ENCODE measurements around the gene SF3A2.

The SF3A2 gene

GRCh38 chr19:2255982-2256685, 19.5 kb downstream of the SF3A2 start, which contains the start of gene JSRP1:
Gene JSRP1 (minus strand): TSS chr19:2256417. CDS start chr19:2255314, 1,103 bp downstream.
- peaks cover 8% of the 10 kb centered on the region for H3K27me3 Mint-ChIP-seq
- H3K36me3 Mint-ChIP-seq (ENCODE audit: low read depth): no peaks in the 10 kb centered on the region
- H3K4me3 Mint-ChIP-seq: no peak within 1 kb of the TSS
- DNase-seq: no peak
- ATAC-seq: no peak
- H3K9me3 Mint-ChIP-seq: no peaks in the 10 kb centered on the region
- no peak within 1 kb of the TSS for H3K27ac Mint-ChIP-seq
- peaks cover 44% of the 10 kb centered on the region for H3K4me1 Mint-ChIP-seq

- Mint-ChIP-seq H3K9me3 (no peaks in the 10 kb centered on the region), H3K4me3 (no peak overlapping the region), H3K27me3 (no peaks in the 10 kb centered on the region), H3K27ac (no peak overlapping the region), H3K4me1 (peaks cover 28% of the 10 kb centered on the region), H3K36me3 (ENCODE audit: low read depth) (no peaks in the 10 kb centered on the region)
- no peak for ATAC-seq
- DNase-seq: no peak
Observed at GRCh38 chr19:2259336-2259735, 22.7 kb downstream of the SF3A2 start.

GRCh38 chr19:2260341-2260805, 23.7 kb downstream of the SF3A2 start:
- Mint-ChIP-seq H3K27ac (no peak overlapping the region), H3K27me3 (no peaks in the 10 kb centered on the region), H3K4me1 (peaks cover 27% of the 10 kb centered on the region), H3K4me3 (no peak overlapping the region), H3K36me3 (ENCODE audit: low read depth) (no peaks in the 10 kb centered on the region), H3K9me3 (no peaks in the 10 kb centered on the region)
- ATAC-seq: no peak
- DNase-seq: no peak

GRCh38 chr19:2261438-2262172, 25.0 kb downstream of the SF3A2 start:
- Mint-ChIP-seq H3K36me3 (ENCODE audit: low read depth) (no peaks in the 10 kb centered on the region), H3K4me3 (no peak overlapping the region), H3K9me3 (no peaks in the 10 kb centered on the region), H3K27ac (no peak overlapping the region), H3K27me3 (no peaks in the 10 kb centered on the region), H3K4me1 (peaks cover 31% of the 10 kb centered on the region)
- ATAC-seq (peak; percentile 30), DNase-seq (peak; percentile 74)

- H3K36me3 Mint-ChIP-seq (ENCODE audit: low read depth): peaks cover 7% of the 10 kb centered on the region
- peak; percentile 6 for ATAC-seq
- peaks cover 19% of the 10 kb centered on the region for H3K4me1 Mint-ChIP-seq
- peak; percentile 59 for DNase-seq
- no peak overlapping the region for H3K4me3 Mint-ChIP-seq
- H3K27me3 Mint-ChIP-seq: no peaks in the 10 kb centered on the region
- H3K27ac Mint-ChIP-seq: peak overlapping the region; percentile 52
- no peaks in the 10 kb centered on the region for H3K9me3 Mint-ChIP-seq
Observed at GRCh38 chr19:2266183-2266993, 29.8 kb downstream of the SF3A2 start.

- peaks cover 19% of the 10 kb centered on the region for H3K36me3 Mint-ChIP-seq (ENCODE audit: low read depth)
- H3K27ac Mint-ChIP-seq: peak overlapping the region; percentile 39
- H3K27me3 Mint-ChIP-seq: no peaks in the 10 kb centered on the region
- no peak for ATAC-seq
- no peaks in the 10 kb centered on the region for H3K9me3 Mint-ChIP-seq
- no peak for DNase-seq
- peak overlapping the region; percentile 89 for H3K4me3 Mint-ChIP-seq
- peaks cover 33% of the 10 kb centered on the region for H3K4me1 Mint-ChIP-seq
Observed at GRCh38 chr19:2268480-2268830, 31.8 kb downstream of the SF3A2 start.

- no peaks in the 10 kb centered on the region for H3K9me3 Mint-ChIP-seq
- ATAC-seq (no peak), DNase-seq (no peak)
- H3K36me3 Mint-ChIP-seq (ENCODE audit: low read depth): peaks cover 22% of the 10 kb centered on the region
- H3K4me1 Mint-ChIP-seq: peaks cover 37% of the 10 kb centered on the region
- peak overlapping the region; percentile 89 for H3K27ac Mint-ChIP-seq
- H3K4me3 Mint-ChIP-seq: peak overlapping the region; percentile 89
- no peaks in the 10 kb centered on the region for H3K27me3 Mint-ChIP-seq
Observed at GRCh38 chr19:2268861-2269243, 32.2 kb downstream of the SF3A2 start.

- peak overlapping the region; percentile 89 for H3K4me3 Mint-ChIP-seq
- H3K9me3 Mint-ChIP-seq: no peaks in the 10 kb centered on the region
- no peaks in the 10 kb centered on the region for H3K27me3 Mint-ChIP-seq
- peaks cover 44% of the 10 kb centered on the region for H3K4me1 Mint-ChIP-seq
- H3K27ac Mint-ChIP-seq: peak overlapping the region; percentile 89
- ATAC-seq: peak; percentile 63
- DNase-seq: peak; percentile 99
- peaks cover 28% of the 10 kb centered on the region for H3K36me3 Mint-ChIP-seq (ENCODE audit: low read depth)
Observed at GRCh38 chr19:2269244-2270156, 32.9 kb downstream of the SF3A2 start.

GRCh38 chr19:2270157-2270422, 33.5 kb downstream of the SF3A2 start:
- no peaks in the 10 kb centered on the region for H3K9me3 Mint-ChIP-seq
- H3K27ac Mint-ChIP-seq: peak overlapping the region; percentile 89
- H3K4me3 Mint-ChIP-seq: peak overlapping the region; percentile 89
- peak; percentile 53 for DNase-seq
- H3K36me3 Mint-ChIP-seq (ENCODE audit: low read depth): peaks cover 28% of the 10 kb centered on the region
- no peaks in the 10 kb centered on the region for H3K27me3 Mint-ChIP-seq
- H3K4me1 Mint-ChIP-seq: peaks cover 47% of the 10 kb centered on the region
- no peak for ATAC-seq

GRCh38 chr19:2270423-2271233, 34.0 kb downstream of the SF3A2 start:
- peak; percentile 78 for DNase-seq
- H3K27me3 Mint-ChIP-seq: no peaks in the 10 kb centered on the region
- peak overlapping the region; percentile 89 for H3K4me3 Mint-ChIP-seq
- H3K27ac Mint-ChIP-seq: peak overlapping the region; percentile 89
- no peaks in the 10 kb centered on the region for H3K9me3 Mint-ChIP-seq
- peak; percentile 10 for ATAC-seq
- peaks cover 28% of the 10 kb centered on the region for H3K36me3 Mint-ChIP-seq (ENCODE audit: low read depth)
- H3K4me1 Mint-ChIP-seq: peaks cover 48% of the 10 kb centered on the region

GRCh38 chr19:2271234-2272103, 34.8 kb downstream of the SF3A2 start:
- DNase-seq (peak; percentile 26), ATAC-seq (no peak)
- no peaks in the 10 kb centered on the region for H3K27me3 Mint-ChIP-seq
- H3K4me1 Mint-ChIP-seq: peaks cover 42% of the 10 kb centered on the region
- no peaks in the 10 kb centered on the region for H3K9me3 Mint-ChIP-seq
- peaks cover 28% of the 10 kb centered on the region for H3K36me3 Mint-ChIP-seq (ENCODE audit: low read depth)
- peak overlapping the region; percentile 86 for H3K27ac Mint-ChIP-seq
- H3K4me3 Mint-ChIP-seq: peak overlapping the region; percentile 89

GRCh38 chr19:2273356-2274184, 36.9 kb downstream of the SF3A2 start:
- H3K9me3 Mint-ChIP-seq: no peaks in the 10 kb centered on the region
- peaks cover 30% of the 10 kb centered on the region for H3K4me1 Mint-ChIP-seq
- DNase-seq (peak; percentile 91), ATAC-seq (peak; percentile 77)
- H3K4me3 Mint-ChIP-seq: peak overlapping the region; percentile 89
- H3K27me3 Mint-ChIP-seq: no peaks in the 10 kb centered on the region
- peaks cover 28% of the 10 kb centered on the region for H3K36me3 Mint-ChIP-seq (ENCODE audit: low read depth)
- peak overlapping the region; percentile 87 for H3K27ac Mint-ChIP-seq

Data from activated naive CD8-positive, alpha-beta T cell treated with anti-CD3 and anti-CD28 coated beads, Interleukin-2, amount 50 U/mL, for 24 hours (primary cell).